GM12878 (cell line): ENCODE results near the gene HEXIM1.

Source experiments
- TF ChIP-seq, protein P1 (sequence below), 3 experiments: IDR thresholded peaks in 2 of 3; conservative IDR thresholded peaks in 1 of 3; 2 replicates each; pipeline ENCODE4 v1.5.1; 2011; ENCODE audit warnings: low read depth in 3 of 3, low read length in 3 of 3, mild to moderate bottlenecking in 3 of 3, control low read depth in 2 of 3, moderate library complexity in 2 of 3, inconsistent platforms in 1 of 3, mixed read lengths in 1 of 3; ENCODE audit not compliant: control insufficient read depth in 2 of 3, insufficient read depth in 1 of 3; ENCODE audit errors: extremely low read depth in 1 of 3
- TF ChIP-seq, protein P2 (sequence below): IDR thresholded peaks from 2 replicates; pipeline ENCODE4 v1.6.1; 2012; ENCODE audit warnings: mild to moderate bottlenecking, low read depth, low read length

GRCh38 chr17:45104029-45104428 lies 44.2 kb upstream of the HEXIM1 start:
- TF ChIP-seq, protein P1, sequence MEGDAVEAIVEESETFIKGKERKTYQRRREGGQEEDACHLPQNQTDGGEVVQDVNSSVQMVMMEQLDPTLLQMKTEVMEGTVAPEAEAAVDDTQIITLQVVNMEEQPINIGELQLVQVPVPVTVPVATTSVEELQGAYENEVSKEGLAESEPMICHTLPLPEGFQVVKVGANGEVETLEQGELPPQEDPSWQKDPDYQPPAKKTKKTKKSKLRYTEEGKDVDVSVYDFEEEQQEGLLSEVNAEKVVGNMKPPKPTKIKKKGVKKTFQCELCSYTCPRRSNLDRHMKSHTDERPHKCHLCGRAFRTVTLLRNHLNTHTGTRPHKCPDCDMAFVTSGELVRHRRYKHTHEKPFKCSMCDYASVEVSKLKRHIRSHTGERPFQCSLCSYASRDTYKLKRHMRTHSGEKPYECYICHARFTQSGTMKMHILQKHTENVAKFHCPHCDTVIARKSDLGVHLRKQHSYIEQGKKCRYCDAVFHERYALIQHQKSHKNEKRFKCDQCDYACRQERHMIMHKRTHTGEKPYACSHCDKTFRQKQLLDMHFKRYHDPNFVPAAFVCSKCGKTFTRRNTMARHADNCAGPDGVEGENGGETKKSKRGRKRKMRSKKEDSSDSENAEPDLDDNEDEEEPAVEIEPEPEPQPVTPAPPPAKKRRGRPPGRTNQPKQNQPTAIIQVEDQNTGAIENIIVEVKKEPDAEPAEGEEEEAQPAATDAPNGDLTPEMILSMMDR (IDR thresholded peaks at IDR 0.05 in 2 of 3, conservative IDR thresholded peaks at IDR 0.05 in 1 of 3; ENCODE audit: control insufficient read depth in 2 of 3, extremely low read depth in 1 of 3, insufficient read depth in 1 of 3, low read depth in 3 of 3, low read length in 3 of 3) = no peak
- TF ChIP-seq, protein P2, sequence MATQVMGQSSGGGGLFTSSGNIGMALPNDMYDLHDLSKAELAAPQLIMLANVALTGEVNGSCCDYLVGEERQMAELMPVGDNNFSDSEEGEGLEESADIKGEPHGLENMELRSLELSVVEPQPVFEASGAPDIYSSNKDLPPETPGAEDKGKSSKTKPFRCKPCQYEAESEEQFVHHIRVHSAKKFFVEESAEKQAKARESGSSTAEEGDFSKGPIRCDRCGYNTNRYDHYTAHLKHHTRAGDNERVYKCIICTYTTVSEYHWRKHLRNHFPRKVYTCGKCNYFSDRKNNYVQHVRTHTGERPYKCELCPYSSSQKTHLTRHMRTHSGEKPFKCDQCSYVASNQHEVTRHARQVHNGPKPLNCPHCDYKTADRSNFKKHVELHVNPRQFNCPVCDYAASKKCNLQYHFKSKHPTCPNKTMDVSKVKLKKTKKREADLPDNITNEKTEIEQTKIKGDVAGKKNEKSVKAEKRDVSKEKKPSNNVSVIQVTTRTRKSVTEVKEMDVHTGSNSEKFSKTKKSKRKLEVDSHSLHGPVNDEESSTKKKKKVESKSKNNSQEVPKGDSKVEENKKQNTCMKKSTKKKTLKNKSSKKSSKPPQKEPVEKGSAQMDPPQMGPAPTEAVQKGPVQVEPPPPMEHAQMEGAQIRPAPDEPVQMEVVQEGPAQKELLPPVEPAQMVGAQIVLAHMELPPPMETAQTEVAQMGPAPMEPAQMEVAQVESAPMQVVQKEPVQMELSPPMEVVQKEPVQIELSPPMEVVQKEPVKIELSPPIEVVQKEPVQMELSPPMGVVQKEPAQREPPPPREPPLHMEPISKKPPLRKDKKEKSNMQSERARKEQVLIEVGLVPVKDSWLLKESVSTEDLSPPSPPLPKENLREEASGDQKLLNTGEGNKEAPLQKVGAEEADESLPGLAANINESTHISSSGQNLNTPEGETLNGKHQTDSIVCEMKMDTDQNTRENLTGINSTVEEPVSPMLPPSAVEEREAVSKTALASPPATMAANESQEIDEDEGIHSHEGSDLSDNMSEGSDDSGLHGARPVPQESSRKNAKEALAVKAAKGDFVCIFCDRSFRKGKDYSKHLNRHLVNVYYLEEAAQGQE = no peak
